GM15510 (cell line): ENCODE results near the gene RAI14.

Source experiments
- POLR2A ChIP-seq: IDR thresholded peaks from 3 replicates; pipeline ENCODE4 v1.6.1; 2011; ENCODE audit warnings: borderline replicate concordance; ENCODE audit not compliant: insufficient read length; ENCODE audit errors: extremely low read depth

Gene RAI14

DNA sequence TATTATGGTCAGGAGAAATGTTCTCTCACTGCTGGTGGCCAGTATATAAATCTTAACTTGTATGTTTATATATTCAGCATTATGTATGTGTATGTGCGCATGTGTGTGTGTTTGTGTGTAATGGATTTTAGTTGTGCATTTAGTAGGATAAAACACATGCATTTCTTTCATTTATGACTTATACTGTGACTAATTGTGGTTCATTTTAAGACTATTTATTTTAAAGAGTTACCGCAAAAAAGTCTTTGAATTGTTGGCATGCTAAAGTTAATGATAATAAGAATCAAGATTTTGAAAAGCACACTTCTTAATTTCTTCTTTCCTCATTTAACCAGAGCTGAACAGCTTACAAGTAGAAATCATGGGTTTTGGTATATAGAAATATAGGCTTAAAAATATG lies 60.9 kb downstream of the RAI14 start:
- TF ChIP-seq POLR2A: no peak

DNA sequence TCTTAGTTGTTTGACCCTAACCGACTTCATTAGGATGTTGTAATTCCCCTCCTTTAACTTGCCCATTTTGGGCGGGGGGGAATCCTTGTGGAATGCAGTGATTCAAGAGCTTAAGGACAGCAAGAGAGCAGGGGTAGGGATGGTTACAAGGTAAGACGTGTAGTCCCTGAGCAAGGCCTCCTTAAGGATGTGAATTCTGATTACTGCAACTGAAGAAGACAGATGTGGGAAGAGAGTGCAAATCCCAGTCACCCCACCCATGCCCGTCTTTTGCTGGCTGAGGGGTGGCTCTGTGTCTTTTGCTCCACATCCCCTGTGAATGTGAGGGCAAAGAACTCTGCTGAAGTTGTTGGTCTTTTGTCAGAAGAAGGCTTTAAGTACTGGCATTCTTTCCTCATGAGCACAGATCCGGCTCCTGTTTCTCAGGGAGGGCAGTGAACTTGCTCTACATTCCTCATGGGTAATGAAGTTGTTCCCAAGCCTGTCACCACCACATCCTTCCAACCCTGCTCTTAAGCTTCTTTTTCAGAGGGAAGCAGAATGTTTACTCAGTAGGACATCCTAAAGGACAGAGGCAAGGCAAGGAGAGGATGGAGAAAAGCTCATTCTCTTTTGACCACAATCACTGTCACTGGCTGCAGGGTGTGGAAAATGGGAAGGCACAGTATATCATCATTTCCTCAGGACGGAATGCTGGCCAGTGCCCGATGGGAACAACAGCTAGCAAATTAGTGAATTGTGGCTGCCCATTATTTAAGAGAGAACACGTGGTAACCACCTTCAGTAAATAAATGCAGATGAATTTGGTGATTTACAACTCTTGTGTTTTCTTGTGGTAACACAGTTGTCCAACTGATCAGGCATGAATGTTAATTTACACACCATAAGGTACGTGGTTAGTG lies 61.5 kb downstream of the RAI14 start:
- TF ChIP-seq POLR2A: no peak

- TF ChIP-seq POLR2A: no peak
Observed at GRCh38 chr5:34718516-34718915, 62.4 kb downstream of the RAI14 start.

DNA sequence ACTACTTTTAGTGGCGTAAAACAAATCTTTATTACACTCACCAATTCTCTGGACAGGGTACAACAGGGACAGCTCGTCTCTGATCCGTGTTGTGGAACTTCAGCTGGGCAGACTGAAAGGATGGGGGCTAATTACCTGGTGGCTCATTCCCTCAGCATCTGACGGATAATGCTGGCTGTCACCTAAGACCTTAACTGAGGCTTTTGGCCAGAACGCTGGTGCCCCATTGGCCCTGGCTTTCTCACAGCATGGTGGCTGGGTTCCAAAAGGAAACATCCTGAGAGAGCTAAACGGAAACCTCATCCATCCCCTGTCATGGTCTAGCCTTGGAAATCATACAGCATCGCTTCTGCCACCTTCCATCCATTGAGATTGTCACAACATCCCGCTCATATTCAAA lies 62.9 kb downstream of the RAI14 start:
- TF ChIP-seq POLR2A: no peak

GRCh38 chr5:34721327-34721726 lies 65.2 kb downstream of the RAI14 start:
- no peak for TF ChIP-seq POLR2A

- no peak for TF ChIP-seq POLR2A
Observed at GRCh38 chr5:34722183-34722582, 66.1 kb downstream of the RAI14 start.

DNA sequence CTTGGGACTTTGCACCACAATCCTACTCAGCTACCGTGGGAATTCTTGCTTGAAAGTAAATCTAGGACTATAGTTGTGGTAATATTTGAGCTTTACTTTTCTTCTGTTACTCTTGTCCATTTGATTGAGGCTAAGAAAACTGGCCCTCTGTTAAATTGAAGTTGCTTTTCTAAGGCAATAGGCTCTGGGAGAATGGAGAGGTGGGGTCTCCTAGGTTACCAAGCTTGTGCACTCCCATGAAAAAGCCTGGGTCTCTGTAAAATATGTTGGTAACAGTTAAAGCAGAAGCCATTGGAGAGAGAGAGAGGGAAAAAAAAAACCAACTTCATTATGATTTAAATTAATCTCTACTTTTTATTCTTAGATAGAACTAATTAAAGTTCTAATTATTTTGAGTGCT lies 68.6 kb downstream of the RAI14 start:
- TF ChIP-seq POLR2A: no peak

GRCh38 chr5:34728236-34728635 lies 72.1 kb downstream of the RAI14 start:
- no peak for TF ChIP-seq POLR2A

DNA sequence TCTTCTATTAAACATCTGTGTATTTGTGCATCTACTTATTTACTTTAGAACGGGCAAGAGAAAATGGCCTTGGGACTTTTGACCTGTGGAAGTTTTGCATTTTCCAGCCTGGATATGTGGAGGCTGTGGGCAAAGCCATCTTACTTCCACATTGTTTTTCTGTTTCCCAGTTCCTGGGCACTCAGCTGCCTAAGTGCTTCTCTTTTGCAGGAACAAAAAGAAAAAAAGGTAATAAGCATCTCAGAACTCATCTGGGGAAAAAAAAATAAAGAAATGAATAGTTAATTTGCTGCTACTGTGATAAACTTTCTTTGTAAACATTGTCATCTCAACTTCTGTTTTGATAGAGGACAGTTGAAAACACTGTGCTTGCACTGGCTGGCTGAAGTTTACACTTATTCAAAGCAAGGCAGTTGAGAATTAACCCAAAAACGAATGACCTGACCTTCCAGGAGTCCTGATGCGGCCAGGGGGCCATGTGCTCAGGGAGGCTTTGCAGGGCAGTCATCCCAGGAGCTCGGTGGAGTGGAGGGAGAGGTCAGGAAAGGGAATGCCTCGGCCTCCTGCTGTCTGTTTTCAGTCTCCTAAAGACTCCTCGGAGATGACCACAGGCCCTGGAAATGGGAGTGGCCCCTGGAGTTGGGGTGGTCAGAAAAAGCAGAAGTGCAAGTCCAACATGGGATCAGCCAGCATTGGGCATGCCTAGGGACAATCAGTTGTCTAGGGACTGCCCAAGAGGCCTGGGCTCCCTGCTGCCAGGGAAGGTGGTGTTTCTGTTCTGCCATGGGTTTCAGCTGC lies 75.5 kb downstream of the RAI14 start:
- TF ChIP-seq POLR2A: no peak

GRCh38 chr5:34734326-34734725 lies 78.2 kb downstream of the RAI14 start:
- TF ChIP-seq POLR2A: no peak

DNA sequence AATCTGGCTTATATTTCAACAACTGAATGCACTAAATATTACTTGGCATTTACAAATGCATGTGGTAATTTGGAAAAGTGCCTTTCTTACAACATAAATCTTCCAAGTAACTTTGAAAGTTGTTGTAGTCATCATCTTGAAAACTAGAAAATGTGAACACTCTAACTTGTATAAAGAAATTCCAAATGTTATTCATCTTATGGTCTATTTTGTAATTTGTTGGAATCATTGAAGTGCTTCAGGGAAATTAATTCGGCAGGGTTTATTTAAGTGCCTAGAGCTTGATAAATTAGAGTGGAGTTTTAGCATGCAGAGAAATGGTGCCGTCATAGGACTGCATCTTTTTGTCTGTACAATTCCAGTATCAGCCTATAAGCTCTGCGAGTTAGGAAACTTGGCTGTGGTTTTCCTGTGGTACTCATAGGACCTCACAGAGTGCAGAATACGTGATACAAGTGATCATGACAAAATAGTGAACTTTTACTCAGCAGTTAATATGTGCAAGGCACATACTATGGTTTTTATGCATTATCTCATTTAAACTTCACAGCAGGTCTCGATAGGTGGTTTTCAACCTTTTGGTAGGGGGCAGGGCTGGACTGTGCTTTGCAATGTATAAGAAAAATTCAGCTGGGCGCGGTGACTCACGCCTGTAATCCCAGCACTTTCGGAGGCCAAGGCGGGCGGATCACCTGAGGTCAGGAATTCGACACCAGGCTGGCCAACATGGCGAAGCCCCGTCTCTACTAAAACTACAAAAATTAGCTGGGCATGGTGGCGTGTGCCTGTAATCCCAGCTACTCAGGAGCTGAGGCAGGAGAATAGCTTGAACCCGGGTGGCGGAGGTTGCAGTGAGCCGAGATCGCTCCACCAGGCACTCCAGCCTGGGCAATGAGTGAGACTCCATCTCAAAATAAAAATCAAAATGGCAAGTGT lies 79.6 kb downstream of the RAI14 start:
- no peak for TF ChIP-seq POLR2A

DNA sequence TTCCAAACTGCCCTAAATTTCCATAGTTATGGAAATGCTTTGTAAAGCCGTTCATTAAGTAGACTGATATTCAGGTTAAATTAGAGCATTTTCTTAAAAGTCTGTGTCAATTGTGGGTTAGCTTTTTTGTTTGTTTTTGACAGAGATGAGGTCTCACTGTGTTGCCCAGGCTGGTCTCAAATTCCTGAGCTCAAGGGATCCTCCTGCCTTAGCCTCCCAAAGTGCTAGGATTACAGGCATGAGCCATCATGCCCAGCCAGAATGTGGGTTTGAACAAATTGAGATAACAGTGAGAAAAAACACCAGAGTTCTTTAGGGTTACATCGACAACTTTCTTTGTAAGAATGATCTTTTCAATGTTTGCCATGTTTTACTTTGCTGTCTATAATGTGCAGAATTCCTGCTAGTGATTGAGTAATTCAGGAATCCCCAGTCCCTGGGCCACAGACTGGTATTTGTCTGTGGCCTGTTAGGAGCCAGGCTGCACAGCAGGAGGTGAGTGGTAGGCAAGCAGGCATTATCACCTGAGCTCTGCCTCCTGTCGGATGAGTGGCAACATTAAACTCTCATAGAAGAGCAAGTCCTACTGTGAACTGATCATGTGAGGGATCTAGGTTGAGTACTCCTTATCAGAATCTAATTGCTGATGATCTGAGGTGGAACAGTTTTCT lies 80.5 kb downstream of the RAI14 start:
- TF ChIP-seq POLR2A: no peak

GRCh38 chr5:34737731-34738130 lies 81.6 kb downstream of the RAI14 start:
- no peak for TF ChIP-seq POLR2A

DNA sequence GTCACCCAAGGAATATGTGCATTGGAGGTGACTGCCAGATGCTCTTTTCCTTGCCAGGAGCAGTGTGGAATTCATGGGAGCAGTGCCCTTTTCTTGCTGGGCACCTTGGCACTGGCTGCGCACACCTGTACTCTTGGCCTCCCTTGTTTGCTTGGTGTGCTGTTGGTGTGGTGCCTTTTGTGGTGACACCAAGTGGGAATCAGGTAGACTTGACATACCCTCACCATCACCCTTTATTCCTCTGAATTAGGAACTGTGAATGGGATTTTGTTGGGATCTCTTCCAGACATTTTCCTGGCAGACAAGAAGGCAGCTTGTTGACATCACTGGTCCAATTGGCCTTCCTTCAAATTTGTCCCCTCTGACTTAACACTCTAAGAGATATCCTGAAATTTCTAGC lies 82.3 kb downstream of the RAI14 start:
- TF ChIP-seq POLR2A: no peak

DNA sequence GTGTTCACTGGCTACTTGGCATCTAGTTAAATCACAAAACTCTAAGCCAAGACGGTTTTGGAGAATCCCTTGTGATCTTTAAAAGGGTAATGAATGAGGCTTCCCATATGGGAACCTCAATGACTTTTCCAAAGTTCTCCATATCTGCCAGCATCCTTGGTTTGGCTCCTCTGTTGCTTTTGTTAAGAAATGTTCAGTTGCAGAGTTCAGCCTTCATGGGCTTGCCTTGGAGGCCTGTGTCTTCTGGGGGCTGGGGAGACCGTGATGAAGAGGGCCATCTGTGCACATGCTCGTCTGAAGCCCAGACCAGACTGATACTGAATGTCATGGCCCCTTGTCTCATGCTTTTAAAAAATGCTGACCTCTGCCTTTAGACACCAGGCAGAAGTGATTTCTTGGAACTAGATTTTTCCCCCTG lies 84.3 kb downstream of the RAI14 start:
- TF ChIP-seq POLR2A: no peak

GRCh38 chr5:34742061-34742460 lies 85.9 kb downstream of the RAI14 start:
- TF ChIP-seq POLR2A: no peak
